Measurements from ENCODE around the gene CPED1. TPM values are rescaled to one million over a fixed set of nuclear protein-coding genes. Genes with fewer than 3 reads are reported as not detected.

The CPED1 gene
- total and polyA plus RNA-seq, 7 donors, result 1.2 to 120 (median 79.6) TPM

DNA sequence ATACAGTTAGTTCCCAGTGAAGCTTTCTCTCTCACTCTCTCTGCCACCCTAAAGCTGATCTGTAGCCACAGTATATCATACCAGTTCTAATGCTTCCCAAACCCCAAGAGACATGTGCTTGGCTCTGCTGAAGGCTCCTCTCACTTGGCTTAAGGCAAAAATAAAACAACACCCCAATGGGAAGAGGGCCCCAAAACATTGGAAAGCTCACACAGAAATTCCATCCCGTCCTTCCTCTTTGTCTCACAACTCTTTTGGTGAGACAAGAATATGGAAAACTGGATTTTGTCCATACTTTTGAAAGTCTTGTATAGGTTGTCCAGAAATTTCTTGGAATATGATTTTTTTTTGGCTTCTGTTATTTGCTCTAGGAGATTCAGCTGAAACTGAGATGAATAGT, 284.2 kb downstream of the CPED1 start:
- no peak for DNase-seq

DNA sequence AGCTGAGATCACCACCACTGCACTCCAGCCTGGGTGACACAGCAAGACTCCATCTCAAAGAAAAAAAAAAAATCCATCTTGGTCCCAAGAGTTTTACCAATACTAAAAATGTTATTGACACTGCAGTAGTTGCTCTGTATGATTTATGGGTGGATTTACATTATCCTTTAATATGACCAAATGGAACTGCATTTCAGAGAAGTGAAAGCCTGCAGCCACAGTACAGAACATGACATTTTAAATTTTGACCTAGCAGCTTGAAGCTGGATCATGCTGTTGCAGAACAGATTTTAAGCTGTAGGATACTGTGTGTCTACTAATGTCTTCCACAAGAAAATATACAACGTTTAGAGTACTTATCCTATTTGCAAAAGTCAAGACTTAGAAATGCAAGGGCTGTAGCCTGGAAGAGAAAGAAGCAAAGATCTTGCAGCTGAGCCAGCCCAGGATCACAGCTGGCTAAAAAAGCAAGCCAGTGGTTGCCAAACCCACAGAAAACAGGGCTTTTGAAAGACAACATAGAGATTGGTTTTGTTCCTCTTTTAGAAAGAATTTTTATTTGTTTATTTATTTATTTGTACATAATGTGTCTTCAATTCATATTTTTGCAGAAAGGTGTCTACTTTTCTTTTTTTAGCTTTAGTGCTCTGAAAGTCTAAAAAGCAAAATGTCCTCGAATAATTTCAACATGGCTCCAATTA, 285.1 kb downstream of the CPED1 start:
- no peaks in the 10 kb centered on the region for H3K27me3 ChIP-seq
- DNase-seq, result no peak
- intact Hi-C loops (cut with DNase I), result no loop called here
- H3K27ac ChIP-seq, result no peak overlapping the region
- peaks cover 0 to 13% (median 2%) of the 10 kb centered on the region in 4 donors for H3K36me3 ChIP-seq
- H3K4me3 ChIP-seq, result no peak overlapping the region
- peaks cover 0 to 8% (median 3%) of the 10 kb centered on the region in 4 donors for H3K4me1 ChIP-seq
- no peaks in the 10 kb centered on the region for H3K9me3 ChIP-seq
- 61 to 64% methylated on average over 2 of the region's 2 CpGs for WGBS, 2 donors
- TF ChIP-seq, protein P1, sequence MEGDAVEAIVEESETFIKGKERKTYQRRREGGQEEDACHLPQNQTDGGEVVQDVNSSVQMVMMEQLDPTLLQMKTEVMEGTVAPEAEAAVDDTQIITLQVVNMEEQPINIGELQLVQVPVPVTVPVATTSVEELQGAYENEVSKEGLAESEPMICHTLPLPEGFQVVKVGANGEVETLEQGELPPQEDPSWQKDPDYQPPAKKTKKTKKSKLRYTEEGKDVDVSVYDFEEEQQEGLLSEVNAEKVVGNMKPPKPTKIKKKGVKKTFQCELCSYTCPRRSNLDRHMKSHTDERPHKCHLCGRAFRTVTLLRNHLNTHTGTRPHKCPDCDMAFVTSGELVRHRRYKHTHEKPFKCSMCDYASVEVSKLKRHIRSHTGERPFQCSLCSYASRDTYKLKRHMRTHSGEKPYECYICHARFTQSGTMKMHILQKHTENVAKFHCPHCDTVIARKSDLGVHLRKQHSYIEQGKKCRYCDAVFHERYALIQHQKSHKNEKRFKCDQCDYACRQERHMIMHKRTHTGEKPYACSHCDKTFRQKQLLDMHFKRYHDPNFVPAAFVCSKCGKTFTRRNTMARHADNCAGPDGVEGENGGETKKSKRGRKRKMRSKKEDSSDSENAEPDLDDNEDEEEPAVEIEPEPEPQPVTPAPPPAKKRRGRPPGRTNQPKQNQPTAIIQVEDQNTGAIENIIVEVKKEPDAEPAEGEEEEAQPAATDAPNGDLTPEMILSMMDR (IDR thresholded peaks at IDR 0.05), result no peak
- TF ChIP-seq POLR2AphosphoS5 (IDR thresholded peaks at IDR 0.05), result no peak
- TF ChIP-seq POLR2A (IDR thresholded peaks at IDR 0.05), result no peak
- TF ChIP-seq EP300 (IDR thresholded peaks at IDR 0.05), result no peak

More for the DNA sequence above, 284.2 kb downstream of the CPED1 start:
- Histone ChIP-seq H3K27me3 (no peaks in the 10 kb centered on the region), H3K27ac (no peak overlapping the region), H3K4me1 (no peaks in the 10 kb centered on the region), H3K4me3 (no peak overlapping the region), H3K36me3 (peaks cover 0 to 22% (median 5%) of the 10 kb centered on the region in 4 donors), H3K9me3 (no peaks in the 10 kb centered on the region)
- WGBS, 2 donors, result 89 to 95% methylated on average over 1 of the region's 1 CpG
- TF ChIP-seq POLR2A (IDR thresholded peaks at IDR 0.05) (no peak), EP300 (IDR thresholded peaks at IDR 0.05) (no peak), POLR2AphosphoS5 (IDR thresholded peaks at IDR 0.05) (no peak)
- TF ChIP-seq, protein P1 (IDR thresholded peaks at IDR 0.05), result no peak
- intact Hi-C loops (cut with DNase I), result no loop called here

DNA sequence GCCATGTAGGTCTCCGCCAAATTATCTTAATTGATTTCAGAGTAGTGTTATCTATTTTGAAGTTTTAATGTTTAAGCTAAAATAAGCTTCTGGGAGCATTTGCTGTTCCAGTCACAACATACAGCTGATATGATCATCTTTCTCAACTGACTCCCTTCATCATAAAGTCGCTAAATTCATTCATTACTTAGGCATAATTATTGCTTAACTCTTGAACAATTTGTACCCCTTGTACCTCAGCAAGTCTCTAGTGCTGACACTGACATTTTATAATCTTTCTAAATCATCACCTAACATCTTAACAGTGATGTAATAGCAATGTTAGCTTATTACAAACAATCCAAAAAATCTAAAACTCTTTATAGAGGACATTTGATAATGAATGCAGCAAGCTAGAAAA, 286.0 kb downstream of the CPED1 start:
- Histone ChIP-seq H3K36me3 (peaks cover 0 to 5% (median 0%) of the 10 kb centered on the region in 4 donors), H3K27me3 (no peaks in the 10 kb centered on the region), H3K9me3 (no peaks in the 10 kb centered on the region), H3K4me1 (peaks cover 0 to 13% (median 4%) of the 10 kb centered on the region in 4 donors), H3K4me3 (no peak overlapping the region), H3K27ac (no peak overlapping the region)
- no peak for TF ChIP-seq POLR2AphosphoS5 (IDR thresholded peaks at IDR 0.05)
- no peak for TF ChIP-seq EP300 (IDR thresholded peaks at IDR 0.05)
- TF ChIP-seq, protein P1 (IDR thresholded peaks at IDR 0.05), result no peak
- no peak for TF ChIP-seq POLR2A (IDR thresholded peaks at IDR 0.05)
- DNase-seq, result no peak
- WGBS, 2 donors, result 90 to 91% methylated on average over 2 of the region's 2 CpGs
- intact Hi-C loops (cut with DNase I), result no loop called here

DNA sequence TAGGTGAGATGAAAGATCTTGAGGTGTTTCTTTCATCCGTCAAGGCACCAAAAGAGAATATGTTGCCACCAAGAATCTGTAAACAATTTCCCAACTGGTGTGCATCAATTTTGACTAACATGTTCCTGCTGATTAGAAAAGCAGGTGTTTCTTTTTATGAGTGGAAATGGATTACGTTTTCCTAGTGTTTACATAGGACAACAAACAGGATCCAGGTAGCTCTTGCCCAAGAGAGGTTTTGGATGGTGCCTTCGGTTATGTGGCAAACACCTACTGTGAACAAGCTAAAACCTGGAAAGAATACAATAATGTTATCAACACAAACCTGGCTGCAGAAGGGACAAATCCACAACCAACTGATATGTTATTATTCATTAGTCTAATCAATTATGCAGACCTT, 286.7 kb downstream of the CPED1 start:
- TF ChIP-seq POLR2AphosphoS5 (IDR thresholded peaks at IDR 0.05), result no peak
- no peak for TF ChIP-seq POLR2A (IDR thresholded peaks at IDR 0.05)
- TF ChIP-seq, protein P1 (IDR thresholded peaks at IDR 0.05), result no peak
- no peak for TF ChIP-seq EP300 (IDR thresholded peaks at IDR 0.05)
- WGBS, 2 donors, result 20 to 64% methylated on average over 3 of the region's 3 CpGs
- DNase-seq, result no peak
- H3K4me3 ChIP-seq, result no peak overlapping the region
- peaks cover 0 to 13% (median 4%) of the 10 kb centered on the region in 4 donors for H3K4me1 ChIP-seq
- H3K36me3 ChIP-seq, result peaks cover 0 to 5% (median 0%) of the 10 kb centered on the region in 4 donors
- intact Hi-C loops (cut with DNase I), result no loop called here
- H3K27ac ChIP-seq, result no peak overlapping the region
- no peaks in the 10 kb centered on the region for H3K27me3 ChIP-seq
- no peaks in the 10 kb centered on the region for H3K9me3 ChIP-seq
